SU-DHL-6 (cell line): Measurements from ENCODE around the gene ZC3H7B.
"Not testable (repeated sequence)": the region's sequence is repeated elsewhere in the genome, so short reads cannot be mapped to it uniquely, and the experiment has no call there.

Experiments
- H2AFZ ChIP-seq: fragments of 200-600 bp; sonication (generic); 2 replicates; pipeline ENCODE4 v1.6.1; 2014; ENCODE audit warnings: low read depth, mild to moderate bottlenecking, moderate library complexity, mixed read lengths, antibody characterized with exemption, low read length; ENCODE audit not compliant: severe bottlenecking
- H3F3A ChIP-seq: fragments of 200-600 bp; shearing (Covaris generic); 2 replicates; pipeline ENCODE4 v1.6.0; 2016; ENCODE audit warnings: antibody characterized with exemption, mild to moderate bottlenecking; ENCODE audit not compliant: insufficient read depth
- H3K27ac ChIP-seq: fragments of 200-600 bp; sonication (generic); 2 replicates; pipeline ENCODE4 v1.5.1; 2016; ENCODE audit warnings: low read depth, mild to moderate bottlenecking, low read length, moderate library complexity, mixed read lengths
- H3K27me3 ChIP-seq: fragments of 200-600 bp; sonication (generic), shearing (Covaris generic); 2 replicates; pipeline ENCODE4 v1.6.0; 2014; ENCODE audit warnings: mild to moderate bottlenecking, low read length
- H3K36me3 ChIP-seq: fragments of 200-600 bp; sonication (generic); 2 replicates; pipeline ENCODE4 v1.6.1; 2014; ENCODE audit warnings: mild to moderate bottlenecking, low read length, mixed read lengths
- H3K4me2 ChIP-seq: fragments of 300-600, 200-600 bp; shearing (Covaris generic), sonication (generic); 2 replicates; pipeline ENCODE4 v1.6.0; 2014; ENCODE audit warnings: low read length, low read depth, mild to moderate bottlenecking; ENCODE audit not compliant: poor library complexity, severe bottlenecking
- H3K4me3 ChIP-seq: fragments of 200-600 bp; sonication (generic); 2 replicates; pipeline ENCODE4 v1.5.1; 2014; ENCODE audit warnings: antibody characterized with exemption, low read length, mild to moderate bottlenecking, mixed read lengths; ENCODE audit not compliant: insufficient read depth, poor library complexity, severe bottlenecking
- H3K79me2 ChIP-seq: fragments of 200-600 bp; sonication (generic); 2 replicates; pipeline ENCODE4 v1.6.1; 2014; ENCODE audit warnings: mild to moderate bottlenecking, low read length, moderate library complexity; ENCODE audit not compliant: insufficient read depth
- H3K9ac ChIP-seq: fragments of 200-600 bp; sonication (generic); 2 replicates; pipeline ENCODE4 v1.7.0; 2014; ENCODE audit warnings: mild to moderate bottlenecking, low read length
- H3K9me2 ChIP-seq: fragments of 200-600 bp; sonication (generic); replicated peaks from 2 replicates; pipeline ENCODE4 v1.6.1; 2014; ENCODE audit warnings: low read length; ENCODE audit not compliant: insufficient read depth
- H3K9me3 ChIP-seq: fragments of 200-600 bp; sonication (generic); 2 replicates; pipeline ENCODE4 v1.6.1; 2014; ENCODE audit warnings: low read length, mixed read lengths; ENCODE audit not compliant: insufficient read depth
- H4K20me1 ChIP-seq: fragments of 200-600 bp; sonication (generic); 2 replicates; pipeline ENCODE4 v1.6.1; 2014; ENCODE audit warnings: low read depth, mild to moderate bottlenecking, antibody characterized with exemption, low read length, moderate library complexity, mixed read lengths
- CTCF ChIP-seq: fragments of 200-600 bp; sonication (generic); IDR thresholded peaks from one replicate; pipeline ENCODE4 v1.5.1; 2017; ENCODE audit warnings: antibody characterized with exemption, mild to moderate bottlenecking, low read length, moderate library complexity; ENCODE audit not compliant: insufficient read depth, poor library complexity, severe bottlenecking
- EZH2phosphoT487 ChIP-seq: fragments of 200-600 bp; sonication (generic), shearing (Covaris generic); conservative IDR thresholded peaks from 2 replicates; pipeline ENCODE4 v1.6.1; 2018; ENCODE audit warnings: mild to moderate bottlenecking, antibody characterized with exemption, low read length, moderate library complexity, mixed read lengths

Gene ZC3H7B

GRCh38 chr22:41398921-41399320 is 97.6 kb downstream of the ZC3H7B start:
- Histone ChIP-seq H3K27ac (no peak overlapping the region), H3K79me2 (no peaks in the 10 kb centered on the region), H2AFZ (no peak overlapping the region), H3K27me3 (no peaks in the 10 kb centered on the region), H3K9ac (no peak overlapping the region), H3K36me3 (no peaks in the 10 kb centered on the region), H3F3A (no peaks in the 10 kb centered on the region), H3K9me3 (no peaks in the 10 kb centered on the region), H3K4me3 (no peak overlapping the region), H3K9me2 (no peaks in the 10 kb centered on the region), H4K20me1 (no peaks in the 10 kb centered on the region), H3K4me2 (no peak overlapping the region)
- TF ChIP-seq EZH2phosphoT487: no peak
- TF ChIP-seq CTCF: no peak

GRCh38 chr22:41401781-41402648 is 100.7 kb downstream of the ZC3H7B start:
- H3K36me3 ChIP-seq: no peaks in the 10 kb centered on the region
- no peak overlapping the region for H3K27ac ChIP-seq
- no peaks in the 10 kb centered on the region for H3K79me2 ChIP-seq
- no peaks in the 10 kb centered on the region for H3K27me3 ChIP-seq
- no peaks in the 10 kb centered on the region for H3F3A ChIP-seq
- no peak overlapping the region for H3K9ac ChIP-seq
- H3K4me3 ChIP-seq: no peak overlapping the region
- no peak overlapping the region for H2AFZ ChIP-seq
- no peaks in the 10 kb centered on the region for H4K20me1 ChIP-seq
- no peak for TF ChIP-seq EZH2phosphoT487
- no peak for TF ChIP-seq CTCF
- no peak overlapping the region for H3K4me2 ChIP-seq
- H3K9me3 ChIP-seq: no peaks in the 10 kb centered on the region
- no peaks in the 10 kb centered on the region for H3K9me2 ChIP-seq

GRCh38 chr22:41402851-41403250 is 101.5 kb downstream of the ZC3H7B start:
- H3K27ac ChIP-seq: not testable (repeated sequence)

More at GRCh38 chr22:41402851-41403250, 101.5 kb downstream of the ZC3H7B start:
- not testable (repeated sequence) for H3K9me2 ChIP-seq, H3F3A ChIP-seq, H3K9ac ChIP-seq, H4K20me1 ChIP-seq, H3K36me3 ChIP-seq, H3K9me3 ChIP-seq, H3K4me2 ChIP-seq, H2AFZ ChIP-seq, H3K4me3 ChIP-seq, H3K79me2 ChIP-seq, H3K27me3 ChIP-seq
